VCaP (cell line): ENCODE measurements around the gene ABCB9.
A peak's percentile ranks its signal among the peaks of the same experiment; 100 is the strongest.

Source experiments
- H3K27ac ChIP-seq: fragments of 450-650 bp; 2 replicates; pipeline ENCODE4 v1.5.1; 2017
- CTCF ChIP-seq: fragments of 450-650 bp; conservative IDR thresholded peaks from 2 replicates; pipeline ENCODE4 v1.5.1; 2017; ENCODE audit warnings: mild to moderate bottlenecking, moderate library complexity

Gene ABCB9

GRCh38 chr12:122955156-122955555 lies 11.1 kb downstream of the ABCB9 start:
- H3K27ac ChIP-seq, result no peak overlapping the region
- no peak for TF ChIP-seq CTCF

DNA sequence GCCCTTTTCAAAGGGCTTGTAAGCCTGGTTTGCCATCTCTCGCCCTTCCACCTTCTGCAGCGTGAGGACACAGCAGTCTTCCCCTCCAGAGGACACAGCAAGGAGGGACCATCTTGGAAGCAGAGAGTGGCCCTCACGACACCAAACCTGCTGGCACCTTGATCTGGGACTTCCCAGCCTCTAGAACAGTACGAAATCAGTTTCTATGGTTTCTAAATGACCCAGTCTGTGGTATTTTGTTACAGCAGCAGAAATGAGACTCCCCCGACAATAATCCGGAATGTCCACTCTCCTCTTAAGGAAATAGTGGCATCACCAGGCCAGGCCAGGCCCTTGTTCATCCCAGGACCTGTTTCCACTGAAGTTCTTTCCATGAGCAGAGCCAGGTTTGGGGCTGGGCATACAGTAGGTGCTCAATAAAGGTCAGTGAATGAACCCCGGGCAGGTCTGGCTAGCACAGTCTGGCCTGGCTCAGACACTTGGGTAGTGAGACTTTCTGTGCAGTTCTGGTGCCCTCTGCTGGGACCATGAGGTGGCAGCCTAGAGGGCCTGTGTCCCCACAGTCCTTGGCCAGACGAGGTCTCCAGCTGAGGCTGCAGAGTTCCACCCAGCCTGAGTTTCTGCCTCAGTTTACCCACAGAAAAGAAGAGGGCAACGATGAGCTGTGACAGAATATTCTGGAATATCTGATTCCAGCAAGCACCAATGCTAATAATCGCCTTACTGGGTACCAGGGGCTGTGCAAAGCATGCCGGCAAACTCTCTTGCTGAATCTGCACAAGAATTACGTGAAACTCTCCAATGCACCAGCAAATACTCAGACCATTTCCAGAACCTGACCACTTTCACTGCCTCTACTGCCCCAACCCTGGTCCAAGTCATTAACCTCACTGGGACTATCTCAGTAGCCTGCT lies 14.0 kb downstream of the ABCB9 start:
- no peak overlapping the region for H3K27ac ChIP-seq
- peak; percentile 91 for TF ChIP-seq CTCF

GRCh38 chr12:122951406-122951805 lies 14.9 kb downstream of the ABCB9 start:
- TF ChIP-seq CTCF, result no peak
- H3K27ac ChIP-seq, result no peak overlapping the region; the same call in 1 of the 2 replicates

GRCh38 chr12:122949816-122950675 lies 16.2 kb downstream of the ABCB9 start:
- 0 out of 2 replicates have a peak overlapping the region, but pooled peaks have one; percentile 2 for H3K27ac ChIP-seq
- no peak for TF ChIP-seq CTCF

DNA sequence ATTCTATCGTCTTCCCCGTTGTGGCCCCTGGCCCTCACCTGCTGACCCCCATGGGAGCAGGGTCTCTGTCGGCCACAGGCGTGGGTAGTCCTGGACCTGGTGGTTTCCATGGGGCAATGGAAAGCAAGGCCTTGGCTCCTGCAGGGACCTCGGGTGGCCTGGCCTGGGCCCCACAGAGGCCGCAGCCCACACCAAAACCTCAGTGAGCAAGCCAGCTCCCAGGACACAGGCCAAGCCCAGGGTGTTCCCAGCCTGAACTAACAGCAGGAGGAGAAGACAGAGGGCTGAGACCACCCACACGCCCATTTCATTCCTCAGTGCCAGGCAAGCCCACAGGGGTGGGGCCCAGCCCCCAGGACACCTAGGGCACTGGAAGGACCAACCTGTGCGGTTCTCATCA lies 16.9 kb downstream of the ABCB9 start:
- TF ChIP-seq CTCF, result no peak
- H3K27ac ChIP-seq, result no peak overlapping the region

DNA sequence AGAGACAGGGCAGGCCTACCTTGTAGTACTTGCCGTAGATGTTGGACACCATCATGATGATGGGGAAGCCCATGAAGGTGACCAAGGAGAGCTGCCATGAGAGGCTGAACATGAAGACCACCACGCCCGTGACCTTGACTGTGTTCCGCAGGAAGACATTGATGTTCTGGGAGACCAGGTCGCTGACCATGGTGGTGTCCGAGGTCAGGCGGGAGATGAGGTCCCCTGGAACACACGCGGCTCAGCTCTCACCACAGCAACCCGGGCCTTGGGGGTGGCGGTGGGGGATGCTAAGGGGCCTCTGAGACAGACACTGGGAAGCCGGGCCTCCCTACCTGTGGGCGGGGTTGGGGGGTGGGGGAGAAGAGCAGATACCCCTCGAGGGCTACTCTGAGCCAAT lies 17.7 kb downstream of the ABCB9 start:
- no peak for TF ChIP-seq CTCF
- no peak overlapping the region for H3K27ac ChIP-seq

DNA sequence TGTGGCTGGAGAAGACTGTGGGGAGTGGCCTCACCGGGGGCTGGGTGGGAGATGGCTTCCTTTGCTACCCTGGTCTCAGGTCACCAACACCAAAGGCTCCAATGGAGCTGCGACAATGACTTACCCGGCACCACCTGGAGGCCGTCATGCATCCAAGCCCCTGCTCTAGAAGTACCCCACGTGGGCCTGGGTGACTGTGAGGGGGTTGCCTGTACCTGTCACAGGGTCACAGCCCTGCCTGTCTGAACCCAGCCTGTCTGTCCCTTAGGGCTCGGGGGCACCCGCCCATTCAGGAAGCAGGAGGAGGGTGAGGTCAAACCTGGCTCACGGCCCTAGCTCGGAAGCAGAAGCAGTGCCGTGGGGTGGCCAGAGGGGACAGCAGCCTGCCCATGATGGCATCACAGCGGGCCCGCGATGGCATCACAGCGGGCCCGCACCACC lies 18.9 kb downstream of the ABCB9 start:
- TF ChIP-seq CTCF, result no peak
- no peak overlapping the region for H3K27ac ChIP-seq
